Hepatocyte (in vitro differentiated cells): ENCODE results near the gene BTG1. TPM values are rescaled to one million over a fixed set of nuclear protein-coding genes. Genes with fewer than 3 reads are reported as not detected.
"Not testable (repeated sequence)": the region's sequence is repeated elsewhere in the genome, so short reads cannot be mapped to it uniquely, and the experiment has no call there.

Source experiments
- DNase-seq: peaks from one replicate; pipeline ENCODE4 v3.0.0-alpha.2; 2016; ENCODE audit warnings: low spot score
- H2AFZ ChIP-seq: fragments of 200-600 bp; sonication (generic); 2 replicates; pipeline ENCODE4 v1.6.0; 2016; ENCODE audit warnings: antibody characterized with exemption, mild to moderate bottlenecking
- H3K27ac ChIP-seq: fragments of 200-600 bp; sonication (generic); 2 replicates; pipeline ENCODE4 v1.5.1; 2016; ENCODE audit warnings: mild to moderate bottlenecking
- H3K27me3 ChIP-seq: fragments of 200-600 bp; sonication (generic); 2 replicates; pipeline ENCODE4 v1.6.1; 2016
- H3K36me3 ChIP-seq: fragments of 200-600 bp; sonication (generic); replicated peaks from 2 replicates; pipeline ENCODE4 v1.5.1; 2016; ENCODE audit warnings: low read depth; ENCODE audit not compliant: insufficient read depth
- H3K4me1 ChIP-seq: fragments of 200-600 bp; sonication (generic); 2 replicates; pipeline ENCODE4 v1.5.1; 2016; ENCODE audit warnings: mild to moderate bottlenecking, moderate library complexity; ENCODE audit not compliant: insufficient read depth
- H3K4me2 ChIP-seq: fragments of 200-600 bp; sonication (generic); 2 replicates; pipeline ENCODE4 v1.6.0; 2016
- H3K4me3 ChIP-seq: fragments of 200-600 bp; sonication (generic); 2 replicates; pipeline ENCODE4 v1.5.1; 2016; ENCODE audit warnings: mild to moderate bottlenecking
- H3K79me2 ChIP-seq: fragments of 200-600 bp; sonication (generic); 2 replicates; pipeline ENCODE4 v1.6.0; 2017; ENCODE audit warnings: mild to moderate bottlenecking
- H3K9me2 ChIP-seq: fragments of 200-600 bp; sonication (generic); replicated peaks from 2 replicates; pipeline ENCODE4 v1.6.0; 2017; ENCODE audit warnings: mild to moderate bottlenecking; ENCODE audit not compliant: insufficient read depth
- H3K9me3 ChIP-seq: fragments of 200-600 bp; sonication (generic); 2 replicates; pipeline ENCODE4 v1.5.1; 2016; ENCODE audit warnings: low read depth, mild to moderate bottlenecking
- H4K20me1 ChIP-seq: fragments of 200-600 bp; sonication (generic); 2 replicates; pipeline ENCODE4 v1.6.0; 2016; ENCODE audit warnings: mild to moderate bottlenecking; ENCODE audit not compliant: insufficient read depth, poor library complexity, severe bottlenecking
- EZH2 ChIP-seq: fragments of 200-600 bp; sonication (generic); IDR thresholded peaks from 2 replicates; pipeline ENCODE4 v1.6.1; 2016; ENCODE audit warnings: antibody characterized with exemption, mild to moderate bottlenecking, borderline replicate concordance
- EZH2phosphoT487 ChIP-seq: fragments of 200-600 bp; sonication (generic); IDR thresholded peaks from one replicate; pipeline ENCODE4 v1.6.1; 2018; ENCODE audit warnings: antibody characterized with exemption, mild to moderate bottlenecking, low read depth, moderate library complexity; ENCODE audit not compliant: unreplicated experiment, severe bottlenecking
- WGBS: methylation state at CpG from one replicate; pipeline ENCODE4 v1.1.6; 2016; ENCODE audit warnings: low lambda C conversion rate; ENCODE audit errors: missing lambda C conversion rate; 5-methylcytosine and 5-hydroxymethylcytosine counted together
- polyA plus RNA-seq: library from polyadenylated mRNA; unstranded; fragments of >200 nt; fragmentation: Nextera tagmentation; extraction: Ambion mirVana; gene quantifications from 2 replicates; pipeline ENCODE4 v1.2.1, GENCODE V29; 2016
- small RNA-seq: library from RNA; depleted of rRNA; stranded (forward); fragments of <200 nt; gene quantifications from one replicate; pipeline ENCODE3, GENCODE V24; 2014
- total RNA-seq: library from RNA; depleted of rRNA; stranded (reverse); fragments of >200 nt; gene quantifications from 2 replicates; pipeline ENCODE4 v1.2.3, GENCODE V29; 2014
- TF ChIP-seq, protein P1 (sequence below): fragments of 200-600 bp; sonication (generic); IDR thresholded peaks from 2 replicates; pipeline ENCODE4 v1.5.1; 2016; ENCODE audit warnings: antibody characterized with exemption, mild to moderate bottlenecking; ENCODE audit not compliant: poor library complexity

BTG1 gene
- total and polyA plus RNA-seq, 2 experiments from 2014 or later, result 72.0 to 146 TPM

DNA sequence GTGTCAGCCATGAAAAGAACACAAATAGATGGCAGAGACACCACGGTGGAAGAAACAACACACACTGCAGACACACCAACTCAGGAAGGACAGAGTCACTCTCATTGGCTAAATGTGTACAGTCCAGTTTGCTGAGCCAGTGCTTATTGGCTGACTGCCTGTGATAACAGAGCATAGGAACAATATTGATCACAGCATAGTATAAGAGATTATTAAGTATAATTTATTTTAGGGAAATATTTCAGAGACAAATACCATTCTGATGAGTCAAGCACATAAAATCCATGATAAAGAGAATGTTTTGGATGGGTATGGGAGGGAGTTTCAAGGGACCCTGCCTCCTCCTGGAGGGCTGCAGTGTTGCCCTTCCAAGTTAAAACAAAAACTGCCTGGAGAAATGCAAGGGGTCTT, 50.9 kb downstream of the BTG1 start:
- no peak overlapping the region for H2AFZ ChIP-seq
- WGBS, result 72% methylated on average over 1 of the region's 1 CpG
- H3K9me3 ChIP-seq, result no peaks in the 10 kb centered on the region
- H3K9me2 ChIP-seq, result no peaks in the 10 kb centered on the region
- no peaks in the 10 kb centered on the region for H4K20me1 ChIP-seq
- no peak overlapping the region for H3K27ac ChIP-seq
- H3K27me3 ChIP-seq, result no peaks in the 10 kb centered on the region
- DNase-seq, result no peak
- H3K79me2 ChIP-seq, result no peaks in the 10 kb centered on the region
- no peaks in the 10 kb centered on the region for H3K36me3 ChIP-seq
- H3K4me3 ChIP-seq, result no peak overlapping the region
- H3K4me1 ChIP-seq, result peaks cover 5% of the 10 kb centered on the region
- TF ChIP-seq, protein P1, sequence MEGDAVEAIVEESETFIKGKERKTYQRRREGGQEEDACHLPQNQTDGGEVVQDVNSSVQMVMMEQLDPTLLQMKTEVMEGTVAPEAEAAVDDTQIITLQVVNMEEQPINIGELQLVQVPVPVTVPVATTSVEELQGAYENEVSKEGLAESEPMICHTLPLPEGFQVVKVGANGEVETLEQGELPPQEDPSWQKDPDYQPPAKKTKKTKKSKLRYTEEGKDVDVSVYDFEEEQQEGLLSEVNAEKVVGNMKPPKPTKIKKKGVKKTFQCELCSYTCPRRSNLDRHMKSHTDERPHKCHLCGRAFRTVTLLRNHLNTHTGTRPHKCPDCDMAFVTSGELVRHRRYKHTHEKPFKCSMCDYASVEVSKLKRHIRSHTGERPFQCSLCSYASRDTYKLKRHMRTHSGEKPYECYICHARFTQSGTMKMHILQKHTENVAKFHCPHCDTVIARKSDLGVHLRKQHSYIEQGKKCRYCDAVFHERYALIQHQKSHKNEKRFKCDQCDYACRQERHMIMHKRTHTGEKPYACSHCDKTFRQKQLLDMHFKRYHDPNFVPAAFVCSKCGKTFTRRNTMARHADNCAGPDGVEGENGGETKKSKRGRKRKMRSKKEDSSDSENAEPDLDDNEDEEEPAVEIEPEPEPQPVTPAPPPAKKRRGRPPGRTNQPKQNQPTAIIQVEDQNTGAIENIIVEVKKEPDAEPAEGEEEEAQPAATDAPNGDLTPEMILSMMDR, result no peak
- TF ChIP-seq EZH2phosphoT487 (no peak), EZH2 (no peak)
- no peak overlapping the region for H3K4me2 ChIP-seq

DNA sequence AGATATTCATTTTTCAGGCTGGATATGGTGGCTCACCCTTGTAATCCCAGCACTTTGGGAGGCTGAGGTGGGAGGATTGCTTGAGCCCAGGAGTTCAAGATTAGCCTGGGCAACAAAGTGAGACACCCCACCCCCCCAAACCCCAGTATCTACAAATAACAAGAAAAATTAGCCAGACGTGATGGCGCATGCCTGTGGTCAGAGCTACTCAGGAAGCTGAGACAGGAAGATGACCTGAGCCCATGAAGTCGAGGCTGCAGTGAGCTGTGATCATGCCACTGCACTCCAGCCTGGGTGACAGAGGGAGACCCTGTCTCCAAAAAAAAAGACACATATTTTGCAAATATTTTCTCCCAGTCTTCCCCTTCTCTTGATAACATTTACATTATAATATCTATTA, 51.3 kb downstream of the BTG1 start:
- not testable (repeated sequence) for H3K27me3 ChIP-seq, H2AFZ ChIP-seq, DNase-seq, H3K27ac ChIP-seq, H3K9me2 ChIP-seq, H3K79me2 ChIP-seq, H3K36me3 ChIP-seq, H3K9me3 ChIP-seq, H3K4me2 ChIP-seq, H4K20me1 ChIP-seq, H3K4me1 ChIP-seq, H3K4me3 ChIP-seq
- WGBS, result 98% methylated on average over 3 of the region's 3 CpGs

Small RNA genes within 50 kb of the gene (small RNA-seq; reads per million reads assigned to genes)
- gene RF00019, result not detected
